GM23338 (cell line): ENCODE data around the gene MAN1B1.

Source experiments
- CREB1 ChIP-seq: fragments of 250-450 bp; sonication (Bioruptor Pico); IDR thresholded peaks from 2 replicates; pipeline ENCODE4 v1.5.0; 2020; ENCODE audit warnings: low read depth, mild to moderate bottlenecking, moderate library complexity
- CTCF ChIP-seq, 2 experiments: fragments of 200-600 bp in 1 of 2; sonication (generic) in 1 of 2; conservative IDR thresholded peaks; 2 replicates each; pipeline versions ENCODE4 v1.5.1 to v1.6.1; 2016 to 2017; ENCODE audit warnings: antibody characterized with exemption in 2 of 2, low read depth in 2 of 2, mild to moderate bottlenecking in 2 of 2, moderate library complexity in 1 of 2
- ETS1 ChIP-seq: IDR thresholded peaks from 2 replicates; pipeline ENCODE4 v1.6.1; 2016; ENCODE audit warnings: antibody characterized with exemption
- EZH2 ChIP-seq: fragments of 200-600 bp; sonication (generic); IDR thresholded peaks from one replicate; pipeline ENCODE4 v1.8.0; 2017; ENCODE audit warnings: antibody characterized with exemption, mild to moderate bottlenecking, low read depth; ENCODE audit not compliant: unreplicated experiment
- EZH2phosphoT487 ChIP-seq: fragments of 200-600 bp; sonication (generic); IDR thresholded peaks from one replicate; pipeline ENCODE4 v1.8.1; 2018; ENCODE audit warnings: antibody characterized with exemption; ENCODE audit not compliant: unreplicated experiment
- JUNB ChIP-seq: IDR thresholded peaks from one replicate; pipeline ENCODE4 v1.6.1; 2016; ENCODE audit warnings: antibody characterized with exemption; ENCODE audit not compliant: unreplicated experiment
- NANOG ChIP-seq: IDR thresholded peaks from 2 replicates; pipeline ENCODE4 v1.6.1; 2016; ENCODE audit warnings: antibody characterized with exemption, borderline replicate concordance
- POLR2AphosphoS5 ChIP-seq: IDR thresholded peaks from 2 replicates; pipeline ENCODE4 v1.6.1; 2016; ENCODE audit warnings: antibody characterized with exemption, low read depth
- REST ChIP-seq: IDR thresholded peaks from one replicate; pipeline ENCODE4 v1.6.1; 2018; ENCODE audit warnings: antibody characterized with exemption; ENCODE audit not compliant: unreplicated experiment
- STAT1 ChIP-seq: IDR thresholded peaks from one replicate; pipeline ENCODE4 v1.6.1; 2016; ENCODE audit warnings: antibody characterized with exemption; ENCODE audit not compliant: unreplicated experiment
- ZNF114 ChIP-seq: fragments of 250-450 bp; sonication (Bioruptor Pico); IDR thresholded peaks from 2 replicates; pipeline ENCODE4 v1.5.0; 2020; ENCODE audit warnings: mild to moderate bottlenecking, moderate library complexity
- ZNF331 ChIP-seq: fragments of 250-450 bp; sonication (Bioruptor Pico); IDR thresholded peaks from 2 replicates; pipeline ENCODE4 v1.5.0; 2020; ENCODE audit warnings: low read depth, mild to moderate bottlenecking, moderate library complexity
- ZNF462 ChIP-seq: fragments of 250-450 bp; sonication (Bioruptor Pico); IDR thresholded peaks from 2 replicates; pipeline ENCODE4 v1.5.0; 2020; ENCODE audit warnings: mild to moderate bottlenecking, moderate library complexity

- TF ChIP-seq CTCF (conservative IDR thresholded peaks at IDR 0.05; ENCODE audit: low read depth in 2 of 2) (no peak), EZH2 (no peak), REST (no peak), JUNB (no peak), EZH2phosphoT487 (no peak), POLR2AphosphoS5 (no peak), NANOG (no peak), STAT1 (no peak), CREB1 (CRISPR knock-in tag) (no peak), ZNF331 (CRISPR knock-in tag) (no peak), ZNF462 (CRISPR knock-in tag) (no peak), ETS1 (no peak), ZNF114 (CRISPR knock-in tag) (no peak)
These were observed 70.0 kb downstream of the MAN1B1 start for GRCh38 chr9:137156567-137157375.
